ENCODE measurements around the gene KRTAP10-11.

DNA sequence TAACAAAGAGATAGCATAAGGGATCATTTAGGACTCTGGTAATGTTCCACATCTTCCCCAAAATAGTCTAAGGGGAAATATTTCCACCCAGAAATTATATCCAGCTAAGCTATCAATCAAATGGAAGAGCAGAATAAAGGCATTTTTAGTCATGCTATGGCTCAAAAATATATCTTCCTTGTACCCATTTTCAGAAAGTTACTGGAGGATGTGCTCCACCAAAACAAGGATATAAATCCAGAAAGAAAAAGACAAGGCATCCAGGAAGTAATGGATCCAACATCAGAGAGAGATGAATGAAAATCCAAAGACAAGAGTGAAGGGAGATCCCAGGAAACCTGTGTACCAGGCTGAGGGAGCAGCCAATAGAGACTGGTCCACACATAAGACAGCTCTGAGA lies 37.0 kb upstream of the KRTAP10-11 start:
- TF ChIP-seq HNF4G (IDR thresholded peaks at IDR 0.05), result no peak
- no peak for TF ChIP-seq TAF1 (conservative IDR thresholded peaks at IDR 0.05)
- TF ChIP-seq CTCF (IDR thresholded peaks at IDR 0.05; ENCODE audit: low read depth, low read length, missing input control), result no peak
- TF ChIP-seq, protein P1, sequence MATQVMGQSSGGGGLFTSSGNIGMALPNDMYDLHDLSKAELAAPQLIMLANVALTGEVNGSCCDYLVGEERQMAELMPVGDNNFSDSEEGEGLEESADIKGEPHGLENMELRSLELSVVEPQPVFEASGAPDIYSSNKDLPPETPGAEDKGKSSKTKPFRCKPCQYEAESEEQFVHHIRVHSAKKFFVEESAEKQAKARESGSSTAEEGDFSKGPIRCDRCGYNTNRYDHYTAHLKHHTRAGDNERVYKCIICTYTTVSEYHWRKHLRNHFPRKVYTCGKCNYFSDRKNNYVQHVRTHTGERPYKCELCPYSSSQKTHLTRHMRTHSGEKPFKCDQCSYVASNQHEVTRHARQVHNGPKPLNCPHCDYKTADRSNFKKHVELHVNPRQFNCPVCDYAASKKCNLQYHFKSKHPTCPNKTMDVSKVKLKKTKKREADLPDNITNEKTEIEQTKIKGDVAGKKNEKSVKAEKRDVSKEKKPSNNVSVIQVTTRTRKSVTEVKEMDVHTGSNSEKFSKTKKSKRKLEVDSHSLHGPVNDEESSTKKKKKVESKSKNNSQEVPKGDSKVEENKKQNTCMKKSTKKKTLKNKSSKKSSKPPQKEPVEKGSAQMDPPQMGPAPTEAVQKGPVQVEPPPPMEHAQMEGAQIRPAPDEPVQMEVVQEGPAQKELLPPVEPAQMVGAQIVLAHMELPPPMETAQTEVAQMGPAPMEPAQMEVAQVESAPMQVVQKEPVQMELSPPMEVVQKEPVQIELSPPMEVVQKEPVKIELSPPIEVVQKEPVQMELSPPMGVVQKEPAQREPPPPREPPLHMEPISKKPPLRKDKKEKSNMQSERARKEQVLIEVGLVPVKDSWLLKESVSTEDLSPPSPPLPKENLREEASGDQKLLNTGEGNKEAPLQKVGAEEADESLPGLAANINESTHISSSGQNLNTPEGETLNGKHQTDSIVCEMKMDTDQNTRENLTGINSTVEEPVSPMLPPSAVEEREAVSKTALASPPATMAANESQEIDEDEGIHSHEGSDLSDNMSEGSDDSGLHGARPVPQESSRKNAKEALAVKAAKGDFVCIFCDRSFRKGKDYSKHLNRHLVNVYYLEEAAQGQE (IDR thresholded peaks at IDR 0.05), result no peak
- no peak for TF ChIP-seq EGR1 (IDR thresholded peaks at IDR 0.05; ENCODE audit: low read depth in 2 of 2)
- no peak for TF ChIP-seq RAD21 (IDR thresholded peaks at IDR 0.05)
- no peak for TF ChIP-seq ATF3 (IDR thresholded peaks at IDR 0.05)

Measured in liver (tissue), 3 donors.